Astrocyte (in vitro differentiated cells and primary cell): Measurements from ENCODE around the gene TOR1AIP2.

Source experiments
- EZH2 ChIP-seq: IDR thresholded peaks from 2 replicates; pipeline ENCODE4 v1.6.1; 2012; ENCODE audit warnings: mild to moderate bottlenecking, low read length, inconsistent platforms; ENCODE audit not compliant: insufficient read depth
- TF ChIP-seq, protein P1 (sequence below): IDR thresholded peaks from 2 replicates; pipeline ENCODE4 v1.5.1; 2011; ENCODE audit warnings: low read depth, mild to moderate bottlenecking, inconsistent platforms, low read length, moderate library complexity; ENCODE audit not compliant: insufficient read depth

DNA sequence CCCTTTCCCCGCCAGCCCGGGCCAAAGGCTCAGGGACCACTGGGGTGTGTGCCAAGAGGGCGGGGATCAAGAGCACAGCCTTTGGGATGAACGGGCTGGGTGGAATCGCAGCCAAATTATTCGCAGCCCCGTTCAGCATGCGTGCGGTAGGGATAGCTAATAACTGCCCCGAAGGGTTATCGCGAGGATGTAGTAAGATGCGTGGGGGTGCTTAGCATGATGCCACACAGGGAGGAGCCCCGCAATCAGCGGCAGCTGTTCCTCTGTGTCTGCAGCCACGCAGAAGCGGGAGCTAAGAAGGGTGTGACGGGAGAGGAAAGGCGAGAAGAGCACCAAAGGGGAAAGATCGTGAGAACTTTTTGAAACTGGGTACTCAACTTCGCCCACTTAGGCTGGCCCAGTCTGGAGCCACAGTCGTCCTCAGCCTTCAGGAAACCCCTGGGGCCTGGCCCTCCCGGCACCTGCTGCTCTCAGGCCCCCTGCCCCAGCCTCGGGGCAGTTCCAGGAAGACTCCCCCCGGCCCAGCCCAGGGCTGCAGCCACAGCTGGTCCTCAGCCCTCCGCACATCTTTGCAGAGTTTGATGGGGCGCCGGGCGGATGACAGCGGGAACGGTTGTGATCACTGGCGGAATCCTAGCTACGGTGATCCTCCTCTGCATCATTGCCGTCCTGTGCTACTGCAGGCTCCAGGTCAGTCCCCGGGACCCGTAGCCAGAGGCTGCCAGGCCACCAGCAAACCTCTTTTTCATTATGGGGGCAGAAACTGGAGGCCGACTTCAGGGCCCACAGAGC, 64.9 kb downstream of the TOR1AIP2 start:
- TF ChIP-seq, protein P1, sequence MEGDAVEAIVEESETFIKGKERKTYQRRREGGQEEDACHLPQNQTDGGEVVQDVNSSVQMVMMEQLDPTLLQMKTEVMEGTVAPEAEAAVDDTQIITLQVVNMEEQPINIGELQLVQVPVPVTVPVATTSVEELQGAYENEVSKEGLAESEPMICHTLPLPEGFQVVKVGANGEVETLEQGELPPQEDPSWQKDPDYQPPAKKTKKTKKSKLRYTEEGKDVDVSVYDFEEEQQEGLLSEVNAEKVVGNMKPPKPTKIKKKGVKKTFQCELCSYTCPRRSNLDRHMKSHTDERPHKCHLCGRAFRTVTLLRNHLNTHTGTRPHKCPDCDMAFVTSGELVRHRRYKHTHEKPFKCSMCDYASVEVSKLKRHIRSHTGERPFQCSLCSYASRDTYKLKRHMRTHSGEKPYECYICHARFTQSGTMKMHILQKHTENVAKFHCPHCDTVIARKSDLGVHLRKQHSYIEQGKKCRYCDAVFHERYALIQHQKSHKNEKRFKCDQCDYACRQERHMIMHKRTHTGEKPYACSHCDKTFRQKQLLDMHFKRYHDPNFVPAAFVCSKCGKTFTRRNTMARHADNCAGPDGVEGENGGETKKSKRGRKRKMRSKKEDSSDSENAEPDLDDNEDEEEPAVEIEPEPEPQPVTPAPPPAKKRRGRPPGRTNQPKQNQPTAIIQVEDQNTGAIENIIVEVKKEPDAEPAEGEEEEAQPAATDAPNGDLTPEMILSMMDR: no peak
- no peak for TF ChIP-seq EZH2
